GM23248 (cell line): ENCODE results near the gene ELF1.

Experiments
- EZH2 ChIP-seq: fragments of 200-600 bp; sonication (generic); IDR thresholded peaks from 2 replicates; pipeline ENCODE4 v1.6.1; 2018; ENCODE audit warnings: antibody characterized with exemption, mild to moderate bottlenecking; ENCODE audit not compliant: insufficient read depth, poor library complexity, severe bottlenecking
- EZH2phosphoT487 ChIP-seq: fragments of 200-600 bp; sonication (generic); IDR thresholded peaks from 2 replicates; pipeline ENCODE4 v1.6.1; 2018; ENCODE audit warnings: antibody characterized with exemption, moderate library complexity, mild to moderate bottlenecking, low read depth; ENCODE audit not compliant: insufficient read depth

GRCh38 chr13:41011382-41011956 is 7.6 kb downstream of the ELF1 start:
- TF ChIP-seq EZH2 (no peak), EZH2phosphoT487 (no peak)
